H1 (cell line): ENCODE results near the gene ACACA. TPM values are rescaled to one million over a fixed set of nuclear protein-coding genes. Genes with fewer than 3 reads are reported as not detected.

Experiments
- CTCF ChIA-PET: fragments of 300-600 bp; sonication (Branson Sonifier 250); formaldehyde crosslinking; loops from one replicate; lab custom pipeline; 2021; ENCODE audit not compliant: partially characterized antibody; lab: Charles Lee
- POLR2A ChIA-PET: fragments of 300-600 bp; sonication (Branson Sonifier 250); formaldehyde crosslinking; loops from one replicate; lab custom pipeline; 2021; ENCODE audit warnings: inconsistent platforms; ENCODE audit not compliant: partially characterized antibody; lab: Charles Lee
- DNase-seq, 2 experiments: peaks; one replicate each; pipeline versions ENCODE4 v3.0.0 to v3.0.0-alpha.2; 2010 to 2022; ENCODE audit warnings: low spot score in 2 of 2, low read depth in 1 of 2, mixed read lengths in 1 of 2
- FAIRE-seq: peaks from 2 replicates; lab custom pipeline; 2011; peaks lifted over from hg19 to GRCh38; lab: Jason Lieb, UNC
- H2AFZ ChIP-seq: 2 replicates; pipeline ENCODE4 v1.8.1; 2012; ENCODE audit warnings: low read length, inconsistent platforms
- H2AK5ac ChIP-seq: 2 replicates; pipeline ENCODE4 v1.6.1; 2013; ENCODE audit warnings: low read depth, low read length
- H2BK120ac ChIP-seq: replicated peaks from 2 replicates; pipeline ENCODE3; 2013; ENCODE audit warnings: low read depth, low read length, inconsistent platforms
- H2BK12ac ChIP-seq: 2 replicates; pipeline ENCODE4 v1.6.1; 2013; ENCODE audit warnings: low read depth, low read length
- H2BK15ac ChIP-seq: 2 replicates; pipeline ENCODE4 v1.6.1; 2013; ENCODE audit warnings: low read length
- H2BK20ac ChIP-seq: 2 replicates; pipeline ENCODE4 v1.6.1; 2013; ENCODE audit warnings: low read length
- H2BK5ac ChIP-seq: 2 replicates; pipeline ENCODE4 v1.6.1; 2013; ENCODE audit warnings: low read depth, low read length
- H3K14ac ChIP-seq: 2 replicates; pipeline ENCODE4 v1.6.1; 2013; ENCODE audit warnings: inconsistent platforms; ENCODE audit not compliant: insufficient read length
- H3K18ac ChIP-seq: 2 replicates; pipeline ENCODE4 v1.6.1; 2013; ENCODE audit warnings: low read length; ENCODE audit errors: extremely low read depth
- H3K23ac ChIP-seq: 2 replicates; pipeline ENCODE4 v1.6.1; 2013; ENCODE audit warnings: inconsistent platforms; ENCODE audit not compliant: insufficient read length
- H3K23me2 ChIP-seq: 2 replicates; pipeline ENCODE4 v1.6.1; 2013; ENCODE audit warnings: low read depth, low read length
- H3K27ac ChIP-seq: 2 replicates; pipeline ENCODE4 v1.6.1; 2011; ENCODE audit warnings: low read depth, low read length, inconsistent platforms
- H3K27me3 ChIP-seq, 4 experiments: replicated peaks in 1 of 4; 1 replicate in 1 of 4; 2 replicates in 3 of 4; pipeline versions ENCODE4 v1.6.1 to v1.8.1; 2011 to 2013; ENCODE audit warnings: low read length in 3 of 4, mild to moderate bottlenecking in 3 of 4, inconsistent platforms in 2 of 4, mixed read lengths in 2 of 4, moderate library complexity in 1 of 4; ENCODE audit not compliant: control insufficient read depth in 3 of 4, insufficient read depth in 3 of 4; ENCODE audit errors: extremely low read depth in 1 of 4
- H3K36me3 ChIP-seq, 4 experiments: 2 replicates each; pipeline versions ENCODE4 v1.6.1 to v1.8.1; 2011 to 2013; ENCODE audit warnings: mild to moderate bottlenecking in 4 of 4, low read length in 3 of 4, moderate library complexity in 2 of 4, control low read depth in 1 of 4, inconsistent platforms in 1 of 4; ENCODE audit not compliant: insufficient read depth in 4 of 4, control insufficient read depth in 2 of 4
- H3K4ac ChIP-seq: replicated peaks from 2 replicates; pipeline ENCODE3; 2013; ENCODE audit warnings: low read length, low read depth, mixed read lengths, inconsistent platforms; ENCODE audit not compliant: insufficient read length
- H3K4me1 ChIP-seq, 4 experiments: replicated peaks in 1 of 4; 1 replicate in 1 of 4; 2 replicates in 3 of 4; pipeline versions ENCODE4 v1.6.1 to v1.8.1; 2011 to 2013; ENCODE audit warnings: low read length in 3 of 4, inconsistent platforms in 2 of 4, mixed read lengths in 1 of 4; ENCODE audit not compliant: insufficient read depth in 4 of 4, control insufficient read depth in 3 of 4
- H3K4me2 ChIP-seq, 2 experiments: 2 replicates each; pipeline versions ENCODE4 v1.6.1 to v1.8.1; 2011 to 2013; ENCODE audit warnings: low read depth in 2 of 2, low read length in 2 of 2, control low read depth in 1 of 2, inconsistent platforms in 1 of 2, mild to moderate bottlenecking in 1 of 2; ENCODE audit not compliant: insufficient read depth in 1 of 2
- H3K4me3 ChIP-seq, 4 experiments: fragments of 200-600, 300-600 bp in 1 of 4; sonication (generic), shearing (Covaris generic), sonication (Bioruptor Twin) in 1 of 4; 2 replicates each; pipeline versions ENCODE4 v1.5.1 to v1.8.1; 2011 to 2016; ENCODE audit warnings: low read length in 4 of 4, low read depth in 3 of 4, control low read depth in 2 of 4, inconsistent platforms in 2 of 4, mild to moderate bottlenecking in 2 of 4, mixed read lengths in 1 of 4, moderate library complexity in 1 of 4; ENCODE audit not compliant: insufficient read depth in 2 of 4; ENCODE audit errors: extremely low read depth in 1 of 4
- H3K56ac ChIP-seq: replicated peaks from 2 replicates; pipeline ENCODE3; 2013; ENCODE audit warnings: low read depth, mild to moderate bottlenecking, mixed read lengths, low read length, inconsistent platforms; ENCODE audit not compliant: insufficient read length
- H3K79me1 ChIP-seq: 2 replicates; pipeline ENCODE4 v1.6.1; 2013; ENCODE audit warnings: low read depth, low read length, control low read depth
- H3K79me2 ChIP-seq, 2 experiments: 2 replicates each; pipeline versions ENCODE4 v1.6.1 to v1.8.1; 2012 to 2013; ENCODE audit warnings: low read length in 2 of 2, mild to moderate bottlenecking in 2 of 2, inconsistent platforms in 1 of 2; ENCODE audit not compliant: insufficient read depth in 2 of 2, control insufficient read depth in 1 of 2
- H3K9ac ChIP-seq, 4 experiments: replicated peaks in 1 of 4; 1 replicate in 1 of 4; 2 replicates in 3 of 4; pipeline versions ENCODE4 v1.6.1 to v1.8.1; 2011 to 2013; ENCODE audit warnings: low read depth in 3 of 4, low read length in 3 of 4, control low read depth in 2 of 4, mild to moderate bottlenecking in 2 of 4, moderate library complexity in 2 of 4, inconsistent platforms in 1 of 4; ENCODE audit errors: extremely low read depth in 1 of 4
- H3K9me3 ChIP-seq, 2 experiments: 2 replicates each; pipeline versions ENCODE4 v1.6.1 to v1.8.1; 2012 to 2013; ENCODE audit warnings: mild to moderate bottlenecking in 2 of 2, moderate library complexity in 2 of 2, control low read depth in 1 of 2, inconsistent platforms in 1 of 2, low read depth in 1 of 2, low read length in 1 of 2, mixed read lengths in 1 of 2; ENCODE audit not compliant: insufficient read depth in 2 of 2
- H4K20me1 ChIP-seq, 2 experiments: replicated peaks in 1 of 2; 2 replicates each; pipeline versions ENCODE3 to v1.8.1; 2011 to 2013; ENCODE audit warnings: inconsistent platforms in 2 of 2, low read length in 2 of 2, mild to moderate bottlenecking in 1 of 2; ENCODE audit not compliant: insufficient read depth in 2 of 2, control insufficient read depth in 1 of 2
- H4K5ac ChIP-seq: 2 replicates; pipeline ENCODE4 v1.6.1; 2013; ENCODE audit warnings: low read length, low read depth, mixed read lengths, inconsistent platforms; ENCODE audit not compliant: insufficient read length
- H4K8ac ChIP-seq: 2 replicates; pipeline ENCODE4 v1.8.0; 2013; ENCODE audit warnings: mild to moderate bottlenecking, moderate library complexity, low read length, inconsistent platforms; ENCODE audit not compliant: insufficient read depth; ENCODE audit errors: extremely low read depth
- H4K91ac ChIP-seq: replicated peaks from 2 replicates; pipeline ENCODE3; 2013; ENCODE audit warnings: low read length, mixed read lengths, inconsistent platforms; ENCODE audit not compliant: insufficient read length
- ASH2L ChIP-seq: fragments of 200-600, 300-600 bp; sonication (generic); IDR thresholded peaks from one replicate; pipeline ENCODE4 v1.7.1; 2017; ENCODE audit warnings: low read length
- CBX8 ChIP-seq: fragments of 300-800, 300-1000 bp; sonication (generic); IDR thresholded peaks from 2 replicates; pipeline ENCODE4 v1.7.1; 2016; ENCODE audit warnings: low read depth, low read length, borderline replicate concordance
- CHD1 ChIP-seq: IDR thresholded peaks from 2 replicates; pipeline ENCODE4 v1.6.1; 2012; ENCODE audit warnings: low read depth, low read length, improper control_type of control experiment
- GTF2F1 ChIP-seq: IDR thresholded peaks from 2 replicates; pipeline ENCODE4 v1.6.1; 2012; ENCODE audit warnings: low read depth, low read length, improper control_type of control experiment, borderline replicate concordance
- KDM5A ChIP-seq: fragments of 200-600 bp; IDR thresholded peaks from 2 replicates; pipeline ENCODE4 v1.7.1; 2012; ENCODE audit warnings: mild to moderate bottlenecking, low read length, inconsistent platforms, mixed read lengths
- SAP30 ChIP-seq: fragments of 300-600 bp; sonication (generic); IDR thresholded peaks from 2 replicates; pipeline ENCODE4 v1.7.1; 2012; ENCODE audit warnings: low read length, moderate library complexity, mild to moderate bottlenecking, inconsistent platforms; ENCODE audit not compliant: insufficient read depth, insufficient replicate concordance
- SP2 ChIP-seq: IDR thresholded peaks from 2 replicates; pipeline ENCODE4 v1.6.1; 2012; ENCODE audit warnings: mild to moderate bottlenecking, low read length, inconsistent platforms
- TBP ChIP-seq: IDR thresholded peaks from 2 replicates; pipeline ENCODE4 v1.6.1; 2011; ENCODE audit warnings: low read depth, low read length, improper control_type of control experiment
- TEAD4 ChIP-seq: IDR thresholded peaks from 2 replicates; pipeline ENCODE4 v1.6.1; 2012; ENCODE audit warnings: low read depth, low read length, inconsistent platforms, mixed read lengths
- YY1 ChIP-seq: IDR thresholded peaks from 2 replicates; pipeline ENCODE4 v1.6.1; 2011; ENCODE audit warnings: low read depth, mild to moderate bottlenecking, low read length
- ZNF274 ChIP-seq: IDR thresholded peaks from 2 replicates; pipeline ENCODE4 v1.7.0; 2012; ENCODE audit warnings: low read length, borderline replicate concordance; ENCODE audit errors: extremely low read depth
- WGBS, 2 experiments: shearing (Covaris generic) in 1 of 2; methylation state at CpG; one replicate each; pipeline versions ENCODE4 v1.1.6 to v1.1.7; 2013 to 2015; ENCODE audit warnings: low lambda C conversion rate in 2 of 2, mixed read lengths in 2 of 2, inconsistent platforms in 1 of 2, low coverage in 1 of 2, missing lambda C conversion rate in 1 of 2; ENCODE audit not compliant: insufficient replicate concordance in 2 of 2, insufficient coverage in 1 of 2, insufficient read length in 1 of 2; ENCODE audit errors: extremely low coverage in 1 of 2, missing lambda C conversion rate in 1 of 2; 5-methylcytosine and 5-hydroxymethylcytosine counted together
- polyA plus RNA-seq, 7 experiments: library from polyadenylated mRNA; depleted of rRNA in 3 of 7; stranded (reverse) in 5 of 7; unstranded in 2 of 7; fragments of >200 nt in 5 of 7; fragments of 200-250 nt in 2 of 7; gene quantifications; 1 replicate in 5 of 7; 2 replicates in 1 of 7; 4 replicates in 1 of 7; pipeline versions ENCODE4 v1.2.1 to v1.2.3, GENCODE V29; 2011 to 2013; ENCODE audit warnings: missing spikeins in 2 of 7, mixed read lengths in 2 of 7
- total RNA-seq: library from RNA; stranded (reverse); fragmentation: NEBNext Ultra II Directional; extraction: Animal tissue kit (Norgen Biotek cat#: 25700); gene quantifications from 2 replicates; pipeline ENCODE4 v1.2.1, GENCODE V29; 2021
- TF ChIP-seq, protein P1 (sequence below), 3 experiments: IDR thresholded peaks; 1 replicate in 2 of 3; 2 replicates in 1 of 3; pipeline versions ENCODE4 v1.5.1 to v1.6.1; 2011; ENCODE audit warnings: low read length in 3 of 3, mild to moderate bottlenecking in 3 of 3, inconsistent platforms in 2 of 3, low read depth in 1 of 3, moderate library complexity in 1 of 3; ENCODE audit not compliant: insufficient read depth in 1 of 3; ENCODE audit errors: control extremely low read depth in 1 of 3

Gene ACACA
- total and polyA plus RNA-seq, 2 of the 8 experiments (the other 6 are each of a cell fraction or from before 2014, with no cell fraction given) = 74.0 to 160 TPM

DNA sequence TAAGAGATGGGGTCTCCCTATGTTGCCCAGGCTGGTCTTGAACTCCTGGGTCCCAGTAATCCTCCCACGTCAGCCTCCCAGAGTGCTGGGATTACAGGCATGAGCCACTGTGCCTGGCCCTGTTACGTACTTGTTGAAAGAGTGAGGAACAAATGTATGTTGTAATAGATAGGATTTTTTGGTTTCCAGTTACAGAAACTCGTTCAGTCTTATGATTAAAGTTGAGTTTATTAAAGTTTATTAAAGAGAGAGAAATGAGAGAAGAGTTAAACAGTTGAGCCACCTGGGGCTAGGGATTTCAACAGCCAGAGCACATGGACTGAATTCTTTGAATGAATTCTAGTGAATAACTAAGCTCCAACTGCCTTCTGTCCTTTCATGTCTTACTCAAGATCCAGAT is 3.7 kb upstream of the ACACA start:
- Histone ChIP-seq H3K14ac (no peak overlapping the region), H3K79me1 (peaks cover 5% of the 10 kb centered on the region; the same call in 1 of the 2 replicates), H3K79me2 (0 out of 4 replicates have a peak, but pooled peaks cover 0 to 12% of the 10 kb centered on the region in 2 experiments), H3K27me3 (no peaks in the 10 kb centered on the region), H4K91ac (no peak overlapping the region), H4K8ac (no peak overlapping the region), H3K9me3 (no peaks in the 10 kb centered on the region), H4K20me1 (no peaks in the 10 kb centered on the region), H3K9ac (no peak overlapping the region), H2AFZ (no peak overlapping the region), H3K23ac (no peak overlapping the region), H2BK120ac (no peak overlapping the region), H2AK5ac (no peak overlapping the region), H3K4ac (no peak overlapping the region), H2BK15ac (no peak overlapping the region), H3K56ac (no peak overlapping the region), H2BK20ac (no peak overlapping the region), H2BK5ac (no peak overlapping the region), H4K5ac (no peak overlapping the region), H3K4me2 (no peak overlapping the region), H3K23me2 (peaks cover 8% of the 10 kb centered on the region), H3K18ac (no peak overlapping the region), H3K4me1 (peaks cover 0 to 2% (median 0%) of the 10 kb centered on the region in 4 experiments; a peak in 2 of 7 replicates), H3K4me3 (no peak overlapping the region), H3K36me3 (peaks cover 9 to 22% (median 13%) of the 10 kb centered on the region in 4 experiments; a peak in 7 of 8 replicates), H2BK12ac (no peak overlapping the region), H3K27ac (no peak overlapping the region)
- POLR2A ChIA-PET = interaction anchor here (1.1 to 2.4 kb wide), 4 partner anchors 9 to 78 kb away, joined by 3 to 16 read pairs (median 6); no protein-coding TSS in a partner anchor
- DNase-seq (no peak), FAIRE-seq (no peak)
- 92 to 100% methylated on average over 1 to 3 of the region's 3 CpGs for WGBS, 2 experiments
- CTCF ChIA-PET = interaction anchor here (1.2 to 1.4 kb wide), 3 partner anchors 10 to 48 kb away, joined by 3 to 6 read pairs (median 4); no protein-coding TSS in a partner anchor
- no peak for TF ChIP-seq TBP
- no peak for TF ChIP-seq GTF2F1
- no peak for TF ChIP-seq SAP30
- TF ChIP-seq SP2 = no peak
- TF ChIP-seq, protein P1, sequence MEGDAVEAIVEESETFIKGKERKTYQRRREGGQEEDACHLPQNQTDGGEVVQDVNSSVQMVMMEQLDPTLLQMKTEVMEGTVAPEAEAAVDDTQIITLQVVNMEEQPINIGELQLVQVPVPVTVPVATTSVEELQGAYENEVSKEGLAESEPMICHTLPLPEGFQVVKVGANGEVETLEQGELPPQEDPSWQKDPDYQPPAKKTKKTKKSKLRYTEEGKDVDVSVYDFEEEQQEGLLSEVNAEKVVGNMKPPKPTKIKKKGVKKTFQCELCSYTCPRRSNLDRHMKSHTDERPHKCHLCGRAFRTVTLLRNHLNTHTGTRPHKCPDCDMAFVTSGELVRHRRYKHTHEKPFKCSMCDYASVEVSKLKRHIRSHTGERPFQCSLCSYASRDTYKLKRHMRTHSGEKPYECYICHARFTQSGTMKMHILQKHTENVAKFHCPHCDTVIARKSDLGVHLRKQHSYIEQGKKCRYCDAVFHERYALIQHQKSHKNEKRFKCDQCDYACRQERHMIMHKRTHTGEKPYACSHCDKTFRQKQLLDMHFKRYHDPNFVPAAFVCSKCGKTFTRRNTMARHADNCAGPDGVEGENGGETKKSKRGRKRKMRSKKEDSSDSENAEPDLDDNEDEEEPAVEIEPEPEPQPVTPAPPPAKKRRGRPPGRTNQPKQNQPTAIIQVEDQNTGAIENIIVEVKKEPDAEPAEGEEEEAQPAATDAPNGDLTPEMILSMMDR (IDR thresholded peaks at IDR 0.05; ENCODE audit: control extremely low read depth in 1 of 3, insufficient read depth in 1 of 3, low read depth in 1 of 3, low read length in 3 of 3) = no peak
- TF ChIP-seq ZNF274 = no peak
- no peak for TF ChIP-seq ASH2L
- no peak for TF ChIP-seq CHD1
- no peak for TF ChIP-seq YY1
- no peak for TF ChIP-seq KDM5A
- no peak for TF ChIP-seq TEAD4
- no peak for TF ChIP-seq CBX8
